Keratinocyte (primary cell): ENCODE measurements around the gene UROS. TPM values are rescaled to one million over a fixed set of nuclear protein-coding genes. Genes with fewer than 3 reads are reported as not detected.

Source experiments
- DNase-seq: peaks from one replicate; pipeline ENCODE4 v3.0.0-alpha.2; 2011; ENCODE audit warnings: low read depth, missing footprints, low spot score
- FAIRE-seq: peaks from 2 replicates; lab custom pipeline; 2011; peaks lifted over from hg19 to GRCh38; lab: Jason Lieb, UNC
- H2AFZ ChIP-seq: 2 replicates; pipeline ENCODE4 v1.6.0; 2012; ENCODE audit warnings: low read length, control low read depth, inconsistent platforms; ENCODE audit not compliant: control insufficient read depth
- H3K27ac ChIP-seq: 2 replicates; pipeline ENCODE4 v1.5.1; 2011; ENCODE audit warnings: low read length; ENCODE audit not compliant: control insufficient read depth, insufficient read depth
- H3K27me3 ChIP-seq: 3 replicates; pipeline ENCODE4 v1.6.0; 2011; ENCODE audit warnings: low read length; ENCODE audit not compliant: control insufficient read depth, insufficient read depth; ENCODE audit errors: extremely low read depth
- H3K36me3 ChIP-seq, 2 experiments: 2 replicates in 1 of 2; 3 replicates in 1 of 2; pipeline ENCODE4 v1.5.1; 2011; ENCODE audit warnings: low read length in 2 of 2, mild to moderate bottlenecking in 1 of 2; ENCODE audit not compliant: control insufficient read depth in 2 of 2, insufficient read depth in 2 of 2; ENCODE audit errors: extremely low read depth in 1 of 2
- H3K4me1 ChIP-seq: 3 replicates; pipeline ENCODE4 v1.5.1; 2011; ENCODE audit warnings: low read length; ENCODE audit not compliant: control insufficient read depth, insufficient read depth; ENCODE audit errors: extremely low read depth
- H3K4me2 ChIP-seq: 3 replicates; pipeline ENCODE4 v1.6.0; 2011; ENCODE audit warnings: low read depth, low read length; ENCODE audit not compliant: control insufficient read depth, insufficient read depth; ENCODE audit errors: extremely low read depth
- H3K4me3 ChIP-seq, 3 experiments: fragments of 200-600 bp in 1 of 3; sonication (generic) in 1 of 3; 2 replicates in 2 of 3; 3 replicates in 1 of 3; pipeline ENCODE4 v1.5.1; 2011 to 2016; ENCODE audit warnings: low read length in 3 of 3, mild to moderate bottlenecking in 3 of 3, control low read depth in 2 of 3, inconsistent platforms in 1 of 3, low read depth in 1 of 3, mixed read lengths in 1 of 3, mixed run types in 1 of 3, moderate library complexity in 1 of 3; ENCODE audit not compliant: control insufficient read depth in 2 of 3, insufficient read depth in 2 of 3; ENCODE audit errors: extremely low read depth in 1 of 3
- H3K79me2 ChIP-seq: 2 replicates; pipeline ENCODE4 v1.6.0; 2012; ENCODE audit warnings: low read length; ENCODE audit not compliant: control insufficient read depth, insufficient read depth
- H3K9ac ChIP-seq: 3 replicates; pipeline ENCODE4 v1.6.0; 2011; ENCODE audit warnings: low read length; ENCODE audit not compliant: control insufficient read depth, insufficient read depth; ENCODE audit errors: extremely low read depth
- H3K9me1 ChIP-seq: 3 replicates; pipeline ENCODE4 v1.6.0; 2011; ENCODE audit warnings: low read length; ENCODE audit not compliant: control insufficient read depth, insufficient read depth; ENCODE audit errors: extremely low read depth
- H3K9me3 ChIP-seq: 2 replicates; pipeline ENCODE4 v1.5.1; 2012; ENCODE audit warnings: low read depth, low read length; ENCODE audit not compliant: control insufficient read depth
- H4K20me1 ChIP-seq: 3 replicates; pipeline ENCODE4 v1.6.0; 2011; ENCODE audit warnings: low read length; ENCODE audit not compliant: control insufficient read depth, insufficient read depth; ENCODE audit errors: extremely low read depth
- EZH2 ChIP-seq: IDR thresholded peaks from one replicate; pipeline ENCODE4 v1.6.1; 2012; ENCODE audit warnings: inconsistent platforms, mild to moderate bottlenecking, low read length, moderate library complexity
- dilution Hi-C: fragments of 300-500 bp; cut with MboI; formaldehyde crosslinking; loops from one replicate; pipeline ENCODE4 v1.7.0; 2020; ENCODE audit warnings: low sequenced_read_pairs; ENCODE audit not compliant: extremely low pct_ligation_motif_present
- polyA plus RNA-seq, 5 experiments: library from polyadenylated mRNA; depleted of rRNA in 3 of 5; stranded (reverse) in 3 of 5; stranded (forward) in 1 of 5; unstranded in 1 of 5; fragments of >200 nt; gene quantifications; 1 replicate in 1 of 5; 2 replicates in 3 of 5; 3 replicates in 1 of 5; pipeline versions ENCODE4 v1.2.1 to v1.2.3, GENCODE V29; 2011 to 2012; ENCODE audit warnings: missing spikeins in 2 of 5, low read depth in 1 of 5, low replicate concordance in 1 of 5
- TF ChIP-seq, protein P1 (sequence below), 3 experiments: IDR thresholded peaks in 1 of 3; conservative IDR thresholded peaks in 1 of 3; optimal IDR thresholded peaks in 1 of 3; 2 replicates in 2 of 3; 3 replicates in 1 of 3; pipeline versions ENCODE3 to v1.5.1; 2011; ENCODE audit warnings: low read length in 3 of 3, mild to moderate bottlenecking in 3 of 3, moderate library complexity in 2 of 3, control low read depth in 1 of 3, inconsistent platforms in 1 of 3; ENCODE audit not compliant: insufficient read depth in 2 of 3; ENCODE audit errors: extremely low read depth in 1 of 3

UROS gene
- polyA plus RNA-seq, 1 donor (not counting 4 experiments of a cell fraction or from before 2014, with no cell fraction given), result 46.7 TPM

DNA sequence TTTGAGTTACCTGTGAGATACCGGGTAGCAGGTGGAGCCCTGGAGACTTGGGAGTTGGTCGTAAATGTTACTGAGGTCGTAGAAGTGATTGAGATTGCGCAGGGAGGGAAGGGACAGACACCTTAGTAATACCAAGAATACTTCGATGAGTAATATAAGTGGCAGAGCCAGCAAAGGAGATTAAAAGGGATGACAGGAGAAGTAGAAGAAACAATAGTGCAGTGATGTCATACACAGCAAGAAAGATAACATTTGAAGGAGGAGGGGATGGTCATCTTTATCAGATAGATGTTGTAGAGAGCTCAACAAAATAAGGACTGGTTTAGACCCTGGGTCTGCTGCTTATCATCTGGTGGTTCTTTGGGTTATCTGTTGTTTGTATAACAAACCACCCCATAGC is 5.3 kb upstream of the UROS start:
- Histone ChIP-seq H3K9me3 (no peaks in the 10 kb centered on the region), H3K4me1 (peaks cover 16% of the 10 kb centered on the region), H4K20me1 (no peaks in the 10 kb centered on the region), H3K9me1 (no peaks in the 10 kb centered on the region), H3K36me3 (peaks cover 23 to 38% of the 10 kb centered on the region in 2 experiments), H3K4me2 (no peak overlapping the region), H3K27ac (no peak overlapping the region), H3K9ac (no peak overlapping the region), H3K4me3 (no peak overlapping the region), H3K79me2 (peaks cover 51% of the 10 kb centered on the region), H3K27me3 (no peaks in the 10 kb centered on the region), H2AFZ (no peak overlapping the region)
- TF ChIP-seq, protein P1, sequence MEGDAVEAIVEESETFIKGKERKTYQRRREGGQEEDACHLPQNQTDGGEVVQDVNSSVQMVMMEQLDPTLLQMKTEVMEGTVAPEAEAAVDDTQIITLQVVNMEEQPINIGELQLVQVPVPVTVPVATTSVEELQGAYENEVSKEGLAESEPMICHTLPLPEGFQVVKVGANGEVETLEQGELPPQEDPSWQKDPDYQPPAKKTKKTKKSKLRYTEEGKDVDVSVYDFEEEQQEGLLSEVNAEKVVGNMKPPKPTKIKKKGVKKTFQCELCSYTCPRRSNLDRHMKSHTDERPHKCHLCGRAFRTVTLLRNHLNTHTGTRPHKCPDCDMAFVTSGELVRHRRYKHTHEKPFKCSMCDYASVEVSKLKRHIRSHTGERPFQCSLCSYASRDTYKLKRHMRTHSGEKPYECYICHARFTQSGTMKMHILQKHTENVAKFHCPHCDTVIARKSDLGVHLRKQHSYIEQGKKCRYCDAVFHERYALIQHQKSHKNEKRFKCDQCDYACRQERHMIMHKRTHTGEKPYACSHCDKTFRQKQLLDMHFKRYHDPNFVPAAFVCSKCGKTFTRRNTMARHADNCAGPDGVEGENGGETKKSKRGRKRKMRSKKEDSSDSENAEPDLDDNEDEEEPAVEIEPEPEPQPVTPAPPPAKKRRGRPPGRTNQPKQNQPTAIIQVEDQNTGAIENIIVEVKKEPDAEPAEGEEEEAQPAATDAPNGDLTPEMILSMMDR (optimal IDR thresholded peaks at IDR 0.05 in 1 of 3, IDR thresholded peaks at IDR 0.05 in 1 of 3, conservative IDR thresholded peaks at IDR 0.05 in 1 of 3; ENCODE audit: extremely low read depth in 1 of 3, insufficient read depth in 2 of 3, low read length in 3 of 3), result no peak
- no peak for TF ChIP-seq EZH2
- dilution Hi-C loops, result no loop called here
- DNase-seq (no peak), FAIRE-seq (no peak)

DNA sequence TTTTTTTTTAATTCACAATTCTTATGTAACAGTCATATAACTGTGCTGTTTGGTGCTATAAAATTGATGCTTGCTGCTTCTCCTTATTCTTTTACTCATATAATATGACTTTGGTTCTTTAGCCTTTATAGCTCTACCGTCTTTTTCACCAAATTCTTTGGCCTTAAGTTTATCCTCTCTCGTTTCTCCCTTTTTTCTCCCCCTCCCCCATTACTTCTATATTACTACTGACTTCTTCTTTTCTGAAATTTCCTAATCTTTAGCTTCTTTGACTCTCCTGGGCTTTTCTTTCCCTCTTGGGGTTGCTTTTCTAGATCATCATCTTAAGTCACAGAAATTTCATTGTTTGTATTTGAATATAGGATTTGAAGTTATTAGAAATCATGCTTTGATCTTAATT is 4.1 kb upstream of the UROS start:
- Histone ChIP-seq H3K9me1 (no peaks in the 10 kb centered on the region), H3K4me1 (peaks cover 16% of the 10 kb centered on the region), H3K27ac (no peak overlapping the region), H3K79me2 (peaks cover 59% of the 10 kb centered on the region), H3K4me3 (no peak overlapping the region), H3K9ac (no peak overlapping the region), H3K36me3 (peaks cover 18 to 26% of the 10 kb centered on the region in 2 experiments), H2AFZ (no peak overlapping the region), H3K27me3 (no peaks in the 10 kb centered on the region), H3K4me2 (no peak overlapping the region), H4K20me1 (no peaks in the 10 kb centered on the region), H3K9me3 (no peaks in the 10 kb centered on the region)
- no peak for DNase-seq
- dilution Hi-C loops, result no loop called here
- FAIRE-seq, result no peak
- TF ChIP-seq EZH2, result no peak
- TF ChIP-seq, protein P1 (optimal IDR thresholded peaks at IDR 0.05 in 1 of 3, IDR thresholded peaks at IDR 0.05 in 1 of 3, conservative IDR thresholded peaks at IDR 0.05 in 1 of 3; ENCODE audit: extremely low read depth in 1 of 3, insufficient read depth in 2 of 3, low read length in 3 of 3), result no peak
